HG03442 (cell line): Measurements from ENCODE around the gene HNRNPAB.

Experiments used
- ATAC-seq: cut with Tn5 transposase; IDR thresholded peaks from one replicate; pipeline ENCODE4 v1.9.1; 2021; ENCODE audit warnings: mild to moderate bottlenecking, moderate library complexity; ENCODE audit not compliant: unreplicated experiment

The HNRNPAB gene

GRCh38 chr5:178204182-178204934, at the start of gene HNRNPAB:
HNRNPAB (plus strand) TSS chr5:178204533; CDS start chr5:178204838, 305 bp downstream.
- ATAC-seq: peak; percentile 82

DNA sequence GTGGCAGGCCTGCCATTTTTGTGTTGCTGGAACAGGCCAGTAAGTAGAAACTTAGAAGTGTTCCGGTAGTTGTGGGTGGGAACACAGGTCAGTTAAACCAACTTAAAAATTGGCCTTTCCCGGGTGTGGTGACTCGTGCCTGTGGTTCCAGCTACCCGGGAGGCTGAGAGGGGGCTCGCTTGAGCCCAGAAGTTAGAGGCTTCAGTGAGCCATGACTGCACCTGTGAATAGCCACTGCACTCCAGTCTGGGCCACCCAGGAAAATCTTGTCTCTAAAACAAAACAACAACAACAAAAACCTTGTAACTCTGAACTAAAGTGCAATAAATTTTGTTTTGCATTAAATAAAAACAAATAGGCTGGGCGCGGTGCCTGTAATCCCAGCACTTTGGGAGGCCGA, 49.3 kb upstream of the HNRNPAB start:
- ATAC-seq: no peak

- no peak for ATAC-seq
Measured at GRCh38 chr5:178160176-178160575, 44.2 kb upstream of the HNRNPAB start.

DNA sequence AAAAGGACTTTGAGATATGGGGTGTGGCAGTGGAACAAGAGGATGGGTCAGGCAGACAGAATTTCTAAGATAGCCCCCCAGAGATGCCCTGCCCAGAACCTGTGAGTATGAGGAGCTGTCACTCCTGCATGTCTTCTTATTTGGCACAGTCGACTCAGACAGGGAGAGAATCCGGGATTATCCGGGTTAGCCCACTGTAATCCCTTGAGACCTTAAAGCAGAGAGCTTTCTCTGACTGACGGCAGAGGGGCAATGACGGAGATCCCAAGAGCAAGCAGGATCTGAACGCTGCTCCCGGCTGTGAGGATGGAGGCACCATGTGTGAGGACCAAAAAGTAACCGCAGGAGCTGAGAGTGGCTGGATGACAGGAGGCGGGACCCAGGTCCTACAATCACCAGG, 41.9 kb upstream of the HNRNPAB start:
- ATAC-seq: no peak

DNA sequence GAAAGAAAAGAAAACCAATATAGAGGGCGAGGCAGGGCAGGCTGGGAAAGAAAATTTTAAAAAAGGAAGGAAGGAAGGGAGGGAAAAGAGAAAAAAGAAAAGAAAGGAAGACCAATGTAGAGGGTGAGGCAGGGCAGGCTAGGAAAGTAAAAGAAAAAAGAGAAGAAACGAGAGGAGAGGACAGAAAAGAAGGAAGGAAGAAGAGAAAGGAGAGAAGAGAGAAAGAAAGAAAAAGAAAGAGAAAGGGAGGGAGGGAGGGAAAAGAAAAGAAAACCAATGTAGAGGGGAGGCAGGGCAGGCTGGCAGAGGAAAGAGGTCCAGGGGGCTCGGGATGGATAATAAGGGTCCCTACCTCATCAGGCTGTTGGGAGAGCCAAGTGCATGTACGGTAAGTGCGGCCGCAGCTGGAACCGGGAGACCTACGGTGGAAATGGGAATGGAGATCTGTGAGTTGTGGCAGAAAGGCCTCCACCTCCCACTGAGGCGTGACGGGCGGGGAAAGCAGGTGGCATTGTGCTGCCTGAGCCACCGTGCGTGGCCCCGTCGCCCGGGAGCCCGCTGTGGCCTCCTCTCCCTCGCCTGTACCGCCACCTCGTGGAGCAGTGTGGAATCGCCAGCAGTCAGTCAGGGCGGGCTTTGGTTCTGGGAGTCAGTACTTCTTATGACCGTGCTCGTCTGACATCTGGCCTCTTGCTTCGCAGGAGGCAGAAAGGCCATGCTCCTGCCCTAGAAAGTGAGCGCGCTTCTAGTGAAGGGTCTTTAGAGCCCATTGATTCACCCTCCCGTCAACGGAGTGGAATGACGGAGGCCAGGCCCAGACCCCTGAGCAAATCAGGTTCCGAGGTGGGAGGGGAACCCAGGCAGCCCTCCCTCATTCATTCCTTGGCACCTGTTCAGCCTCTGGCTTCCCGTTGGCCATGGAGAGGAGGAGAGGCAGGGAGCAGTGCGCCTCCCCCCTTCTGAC, 40.3 kb upstream of the HNRNPAB start:
- peak; percentile 84 for ATAC-seq

DNA sequence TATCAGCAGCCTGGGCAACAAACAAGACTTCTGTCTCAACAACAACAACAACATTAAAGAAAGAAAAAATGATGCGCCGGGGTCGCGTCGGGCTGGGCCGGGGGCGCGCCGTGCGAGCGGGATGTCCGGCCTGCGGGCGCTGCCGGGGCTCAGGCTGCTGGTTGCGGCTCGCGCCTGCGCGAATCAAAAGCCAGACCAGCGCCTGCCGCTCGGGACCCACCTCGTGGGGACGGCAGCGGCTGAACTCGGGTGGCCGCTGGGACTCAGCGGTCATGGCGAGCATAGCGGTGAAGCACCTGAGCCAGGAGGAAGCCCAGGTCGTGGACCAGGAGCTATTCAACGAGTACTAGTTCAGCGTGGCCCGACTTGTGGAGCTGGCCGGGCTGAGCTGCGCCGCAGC, 38.8 kb upstream of the HNRNPAB start:
- ATAC-seq: no peak

DNA sequence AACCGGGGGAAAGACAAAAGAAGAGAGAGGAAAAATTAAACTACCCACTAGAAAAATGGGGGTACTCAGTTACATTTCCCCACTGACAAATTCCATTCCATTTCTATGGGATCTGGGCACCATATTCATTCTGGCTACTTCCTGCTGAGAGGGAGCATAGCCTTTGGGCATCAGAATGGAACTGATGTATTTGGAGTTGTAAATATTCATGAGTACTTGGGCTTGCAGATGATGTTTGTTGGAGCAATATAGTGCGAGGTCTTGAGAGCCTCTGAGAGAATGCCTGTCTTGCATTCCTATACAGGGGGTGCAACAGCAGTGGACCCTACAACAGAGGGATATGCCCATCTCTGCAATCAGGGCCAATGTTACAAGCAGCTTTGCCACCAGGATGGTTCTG, 33.9 kb upstream of the HNRNPAB start:
- no peak for ATAC-seq

GRCh38 chr5:178174456-178174855, 29.9 kb upstream of the HNRNPAB start:
- ATAC-seq: no peak

GRCh38 chr5:178176791-178177190, 27.5 kb upstream of the HNRNPAB start:
- ATAC-seq: no peak

- ATAC-seq: no peak
Measured at GRCh38 chr5:178177569-178177968, 26.8 kb upstream of the HNRNPAB start.

GRCh38 chr5:178180141-178180863, 24.0 kb upstream of the HNRNPAB start:
- ATAC-seq: no peak

DNA sequence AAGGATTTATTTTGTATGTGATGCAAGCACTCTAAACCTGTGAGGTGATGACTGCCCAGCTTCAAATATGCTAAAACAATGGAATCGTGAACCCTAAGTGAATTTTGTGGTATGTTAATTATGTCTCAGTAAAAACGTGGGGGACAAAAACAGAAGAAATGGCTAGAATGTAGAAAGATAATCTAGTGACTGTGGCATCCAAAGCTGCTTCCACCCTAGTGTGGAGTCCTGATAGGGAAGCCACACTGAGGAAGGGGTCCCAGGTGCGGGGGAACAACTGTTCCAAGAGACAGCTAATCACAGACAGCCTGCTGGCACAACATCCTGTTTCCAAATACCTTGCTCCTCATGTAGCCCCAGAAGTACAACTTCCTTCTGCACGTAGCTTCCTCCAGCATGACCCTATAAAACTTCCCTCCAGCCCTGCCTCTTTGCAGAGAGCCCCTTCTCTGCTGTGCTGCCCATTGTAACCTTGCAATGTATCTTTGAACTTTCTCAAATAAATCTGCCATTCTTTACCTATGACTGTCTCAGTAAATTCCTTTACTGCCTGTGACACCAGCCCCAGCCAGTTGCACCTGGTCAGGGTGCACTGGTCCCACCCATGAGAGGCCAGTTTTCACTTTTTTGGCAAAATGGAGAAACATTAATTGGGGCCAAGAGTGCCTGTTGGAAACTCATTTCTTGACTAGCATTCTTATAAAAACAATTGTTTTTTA, 22.0 kb upstream of the HNRNPAB start:
- no peak for ATAC-seq

DNA sequence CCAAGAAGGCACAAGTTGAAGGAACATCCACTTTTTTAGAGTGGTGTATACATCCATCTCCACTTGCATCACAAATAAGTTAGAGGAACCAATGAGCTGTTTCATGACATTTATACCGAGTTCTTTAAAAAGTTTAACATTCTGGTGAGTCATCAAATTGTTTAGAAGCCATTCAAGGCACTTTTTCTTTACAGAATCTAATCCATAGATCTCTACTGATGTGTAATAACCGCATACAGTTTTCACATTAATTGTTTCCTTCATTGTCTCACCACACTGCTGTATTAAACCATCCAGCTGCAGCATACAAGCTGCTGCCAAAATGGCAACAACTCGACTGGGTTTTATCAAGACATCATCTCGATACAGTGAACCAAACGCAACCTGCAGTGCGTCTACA, 17.9 kb upstream of the HNRNPAB start:
- ATAC-seq: no peak

DNA sequence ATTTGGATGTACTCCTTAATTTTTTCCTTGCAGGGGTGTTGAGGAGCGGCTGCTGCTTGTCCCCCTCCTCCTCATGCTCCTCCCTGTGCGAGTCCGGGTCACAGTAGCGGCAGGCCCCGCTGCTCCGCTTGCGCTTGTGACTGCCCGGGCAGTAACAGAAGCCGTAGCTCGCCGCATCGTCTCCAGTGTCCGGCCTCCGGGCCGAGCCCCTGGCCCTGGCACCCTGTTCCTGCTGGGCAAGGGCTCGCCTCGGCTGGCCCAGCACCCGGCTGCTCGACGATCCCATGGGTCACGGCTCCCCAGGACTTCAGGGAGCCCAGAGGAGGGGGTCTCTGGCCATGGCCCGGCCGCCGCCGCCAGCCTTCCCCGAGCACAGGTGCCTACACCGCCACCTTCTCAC, 17.3 kb upstream of the HNRNPAB start, which contains the start of gene GMCL2:
TSS of gene GMCL2 (minus strand) at position 358 of the 400 bp plus-strand sequence. CDS start at position 286, 72 bp downstream.
- no peak for ATAC-seq

- ATAC-seq: no peak
Measured at GRCh38 chr5:178189433-178189832, 14.9 kb upstream of the HNRNPAB start.

DNA sequence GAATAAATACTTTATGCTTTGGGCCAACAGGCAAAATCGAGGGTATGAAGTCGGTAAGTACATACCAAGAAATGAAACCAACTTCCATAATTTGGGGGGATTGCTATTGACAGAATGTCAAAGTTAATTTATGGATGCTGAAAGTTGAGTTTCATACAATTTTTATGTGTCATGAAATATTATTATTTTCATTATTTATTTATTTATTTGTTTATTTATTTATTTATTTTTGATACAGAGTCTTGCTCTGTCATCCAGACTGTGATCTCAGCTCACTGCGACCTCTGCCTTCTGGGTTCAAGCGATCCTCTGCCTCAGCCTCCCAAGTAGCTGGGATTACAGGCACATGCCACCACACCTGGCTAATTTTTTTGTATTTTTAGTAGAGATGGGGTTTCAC, 12.7 kb upstream of the HNRNPAB start:
- ATAC-seq: no peak

- ATAC-seq: no peak
Measured at GRCh38 chr5:178192244-178192643, 12.1 kb upstream of the HNRNPAB start.

GRCh38 chr5:178192787-178193186, 11.5 kb upstream of the HNRNPAB start:
- ATAC-seq: no peak

- ATAC-seq: no peak
Measured at GRCh38 chr5:178193251-178193809, 11.0 kb upstream of the HNRNPAB start.

- ATAC-seq: no peak
Measured at GRCh38 chr5:178194026-178194425, 10.3 kb upstream of the HNRNPAB start.
